Lower leg skin (tissue), 4 donors: ENCODE data around the gene SLC25A33. TPM values are rescaled to one million over a fixed set of nuclear protein-coding genes. Genes with fewer than 3 reads are reported as not detected.
A peak's percentile ranks its signal among the peaks of the same experiment; 100 is the strongest.

Experiments
- DNase-seq, 2 donors: peaks; one replicate each; pipeline ENCODE4 v3.0.0-alpha.2; 2019; ENCODE audit warnings: low spot score in 2 of 2
- H3K4me3 ChIP-seq: fragments of 200-600 bp; sonication (generic); 2 replicates; pipeline ENCODE4 v1.5.1; 2017; ENCODE audit warnings: mild to moderate bottlenecking, low read depth; ENCODE audit not compliant: poor library complexity, severe bottlenecking
- CTCF ChIP-seq, 3 donors: fragments of 450-650 bp; IDR thresholded peaks; one replicate each; pipeline ENCODE4 v1.5.1; 2016; ENCODE audit warnings: antibody characterized with exemption in 3 of 3, mild to moderate bottlenecking in 3 of 3, moderate library complexity in 2 of 3
- POLR2A ChIP-seq, 2 donors: fragments of 450-650 bp; IDR thresholded peaks; one replicate each; pipeline ENCODE4 v1.6.1; 2016 to 2017; ENCODE audit warnings: antibody characterized with exemption in 2 of 2, mild to moderate bottlenecking in 1 of 2, moderate library complexity in 1 of 2
- WGBS, 2 donors: methylation state at CpG; one replicate each; pipeline ENCODE4 v1.1.5; 2018; 5-methylcytosine and 5-hydroxymethylcytosine counted together
- intact Hi-C: fragments of 100-400 bp; cut with DNase I; formaldehyde crosslinking; loops from one replicate; pipeline ENCODE4 v1.15.0; 2023; ENCODE audit warnings: low total_unique reads
- total RNA-seq, 4 donors: library from RNA; depleted of rRNA; stranded (reverse); fragments of >200 nt; gene quantifications; one replicate each; pipeline ENCODE4 v1.1.0, GENCODE V29; 2016

The SLC25A33 gene
- total RNA-seq, 4 donors from 2014 or later = 2.2 to 6.9 (median 4.8) TPM

DNA sequence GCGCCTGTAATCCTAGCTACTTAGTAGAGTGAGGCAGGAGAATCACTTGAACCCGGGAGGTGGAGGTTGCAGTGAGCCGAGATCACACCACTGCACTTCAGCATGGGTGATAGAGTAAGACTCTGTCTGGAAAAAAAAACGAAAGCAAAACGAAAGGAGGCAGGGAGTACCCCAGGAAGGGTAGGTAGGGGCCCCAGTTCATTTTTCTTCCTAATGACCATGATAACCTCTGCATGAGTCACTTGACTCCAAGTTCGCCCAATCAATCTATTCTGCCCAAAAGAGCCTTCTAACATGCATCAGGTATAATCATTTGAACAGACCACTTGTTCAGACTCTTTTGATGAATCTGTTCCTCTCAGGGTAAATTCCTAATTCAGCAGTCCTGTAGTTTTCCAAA is 36.2 kb downstream of the SLC25A33 start:
- 95% methylated on average over 6 of the region's 6 CpGs for WGBS, 2 donors
- TF ChIP-seq POLR2A (IDR thresholded peaks at IDR 0.05) = no peak
- no peak for TF ChIP-seq CTCF (IDR thresholded peaks at IDR 0.05)
- intact Hi-C loops = loop anchor here (5.0 kb wide), 1 partner anchor 78 kb away; no protein-coding TSS in a partner anchor
- H3K4me3 ChIP-seq = no peak overlapping the region
- no peak for DNase-seq

- DNase-seq = no peak
- intact Hi-C loops = loop anchor here (5.0 kb wide), 1 partner anchor 80 kb away; no protein-coding TSS in a partner anchor
- 90% methylated on average over 6 of the region's 6 CpGs for WGBS, 2 donors
- TF ChIP-seq POLR2A (IDR thresholded peaks at IDR 0.05) (no peak), CTCF (IDR thresholded peaks at IDR 0.05) (no peak)
- no peak overlapping the region for H3K4me3 ChIP-seq
These were observed 37.6 kb downstream of the SLC25A33 start for GRCh38 chr1:9576903-9577302.

- peak in 1 of 2 donors; percentile 62 for DNase-seq
- WGBS, 2 donors = 94 to 98% methylated on average over 5 of the region's 5 CpGs
- intact Hi-C loops = loop anchor here (5.0 kb wide), 1 partner anchor 80 kb away; no protein-coding TSS in a partner anchor
- TF ChIP-seq POLR2A (IDR thresholded peaks at IDR 0.05) (no peak), CTCF (IDR thresholded peaks at IDR 0.05) (no peak)
- H3K4me3 ChIP-seq = no peak overlapping the region
These were observed 38.2 kb downstream of the SLC25A33 start for GRCh38 chr1:9577423-9577822.

GRCh38 chr1:9580942-9581341 is 41.7 kb downstream of the SLC25A33 start:
- intact Hi-C loops = loop anchor here (10.0 kb wide), 1 partner anchor 296 kb away; no protein-coding TSS in a partner anchor
- WGBS, 2 donors = 90 to 91% methylated on average over 2 of the region's 2 CpGs
- no peak for DNase-seq
- TF ChIP-seq POLR2A (IDR thresholded peaks at IDR 0.05) = no peak
- H3K4me3 ChIP-seq = no peak overlapping the region

DNA sequence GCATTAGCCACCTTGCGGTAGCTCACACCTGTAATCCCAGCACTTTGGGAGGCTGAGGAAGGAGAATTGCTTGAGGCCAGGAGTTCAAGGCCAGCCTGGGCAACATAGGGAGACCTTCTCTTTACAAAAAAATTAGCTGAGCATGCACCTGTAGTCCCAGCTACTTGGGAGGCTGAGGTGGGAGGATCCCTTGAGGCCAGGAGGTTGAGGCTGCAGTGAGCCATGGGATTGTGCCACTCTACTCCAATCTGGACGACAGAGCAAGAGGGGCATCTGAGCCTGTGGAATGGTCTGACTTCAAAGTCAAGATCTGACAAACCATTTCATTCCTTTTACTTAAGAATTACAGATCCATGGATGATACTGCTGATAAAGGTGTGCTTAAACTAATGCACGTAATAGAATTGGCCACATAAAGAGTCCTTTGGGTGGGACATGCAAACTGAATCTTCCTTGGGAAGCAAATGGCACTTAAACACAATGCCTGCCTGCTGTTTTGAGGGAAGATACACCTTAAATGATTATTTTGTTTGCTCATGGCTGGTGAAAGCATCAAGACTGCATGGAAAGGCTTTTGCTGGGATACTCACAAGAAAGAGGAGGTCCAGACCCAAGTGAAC is 47.0 kb downstream of the SLC25A33 start:
- WGBS, 2 donors = 95 to 98% methylated on average over 3 of the region's 3 CpGs
- TF ChIP-seq POLR2A (IDR thresholded peaks at IDR 0.05) (no peak), CTCF (IDR thresholded peaks at IDR 0.05) (no peak)
- no peak overlapping the region for H3K4me3 ChIP-seq
- DNase-seq = no peak
- intact Hi-C loops = loop anchor here (10.0 kb wide), 1 partner anchor 301 kb away; no protein-coding TSS in a partner anchor

- peak within 1 kb of the TSS; percentile 51 for H3K4me3 ChIP-seq
- intact Hi-C loops = loop anchor here (10.0 kb wide), 1 partner anchor 304 kb away; no protein-coding TSS in a partner anchor
- DNase-seq = peak; percentile 90 to 98
- TF ChIP-seq POLR2A (IDR thresholded peaks at IDR 0.05) (no peak), CTCF (IDR thresholded peaks at IDR 0.05) (no peak)
- WGBS, 2 donors = 0 to 1% methylated on average over 2 to 33 of the region's 94 CpGs
These were observed 49.4 kb downstream of the SLC25A33 start, which contains the start of gene TMEM201 for GRCh38 chr1:9588551-9589143. Gene TMEM201 (plus strand): TSS chr1:9588911. CDS start chr1:9588931, 20 bp downstream.
